ENCODE data around the gene CPZ.

GRCh38 chr4:8600686-8601085, 8.1 kb downstream of the CPZ start:
- TF ChIP-seq EZH2 (IDR thresholded peaks at IDR 0.05; ENCODE audit: insufficient read depth, poor library complexity, severe bottlenecking) (no peak), EZH2phosphoT487 (IDR thresholded peaks at IDR 0.05; ENCODE audit: insufficient read depth, low read depth) (no peak)
